ENCODE data around the gene CACNA1F. TPM values are rescaled to one million over a fixed set of nuclear protein-coding genes. Genes with fewer than 3 reads are reported as not detected.

CACNA1F gene
- total RNA-seq, 1 donor from 2014 or later: 3.0 TPM

GRCh38 chrX:49208399-49208798 is 24.7 kb downstream of the CACNA1F start:
- POLR2A ChIA-PET: interaction anchor here (0.7 kb wide), 1 partner anchor 42 kb away, joined by 3 read pairs; no protein-coding TSS in a partner anchor
- ATAC-seq (ENCODE audit: low read depth): no peak
- no peaks in the 10 kb centered on the region for H3K36me3 Mint-ChIP-seq (ENCODE audit: low read depth)
- no peaks in the 10 kb centered on the region for H3K27me3 Mint-ChIP-seq
- H3K9me3 Mint-ChIP-seq: no peaks in the 10 kb centered on the region
- intact Hi-C loops (cut with micrococcal nuclease): no loop called here
- H3K4me3 Mint-ChIP-seq: no peak overlapping the region
- no peaks in the 10 kb centered on the region for H3K4me1 Mint-ChIP-seq
- TF ChIP-seq, protein P1, sequence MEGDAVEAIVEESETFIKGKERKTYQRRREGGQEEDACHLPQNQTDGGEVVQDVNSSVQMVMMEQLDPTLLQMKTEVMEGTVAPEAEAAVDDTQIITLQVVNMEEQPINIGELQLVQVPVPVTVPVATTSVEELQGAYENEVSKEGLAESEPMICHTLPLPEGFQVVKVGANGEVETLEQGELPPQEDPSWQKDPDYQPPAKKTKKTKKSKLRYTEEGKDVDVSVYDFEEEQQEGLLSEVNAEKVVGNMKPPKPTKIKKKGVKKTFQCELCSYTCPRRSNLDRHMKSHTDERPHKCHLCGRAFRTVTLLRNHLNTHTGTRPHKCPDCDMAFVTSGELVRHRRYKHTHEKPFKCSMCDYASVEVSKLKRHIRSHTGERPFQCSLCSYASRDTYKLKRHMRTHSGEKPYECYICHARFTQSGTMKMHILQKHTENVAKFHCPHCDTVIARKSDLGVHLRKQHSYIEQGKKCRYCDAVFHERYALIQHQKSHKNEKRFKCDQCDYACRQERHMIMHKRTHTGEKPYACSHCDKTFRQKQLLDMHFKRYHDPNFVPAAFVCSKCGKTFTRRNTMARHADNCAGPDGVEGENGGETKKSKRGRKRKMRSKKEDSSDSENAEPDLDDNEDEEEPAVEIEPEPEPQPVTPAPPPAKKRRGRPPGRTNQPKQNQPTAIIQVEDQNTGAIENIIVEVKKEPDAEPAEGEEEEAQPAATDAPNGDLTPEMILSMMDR (IDR thresholded peaks at IDR 0.05): no peak
- no peak overlapping the region for H3K27ac Mint-ChIP-seq
- no peak for DNase-seq
- CTCF ChIA-PET: no interaction called here

DNA sequence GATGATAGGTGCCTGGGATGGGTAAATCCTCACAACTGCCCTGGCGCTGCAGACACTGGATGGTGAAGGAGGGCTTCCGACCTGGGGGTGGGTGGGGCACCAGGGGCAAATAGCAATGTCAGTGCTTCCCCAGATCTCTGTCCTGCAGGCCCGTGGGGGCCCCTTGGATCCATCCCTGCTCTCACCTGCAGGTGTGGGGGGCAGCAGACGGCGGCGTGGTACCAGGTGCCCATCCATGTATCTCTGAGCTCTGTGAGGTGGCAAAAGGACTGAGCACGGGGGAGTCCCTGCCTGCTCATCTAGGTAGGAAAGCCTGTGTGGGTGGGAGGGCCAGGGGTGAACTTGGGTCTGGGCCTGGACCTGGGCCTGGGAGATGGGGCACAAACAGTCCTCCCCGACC is 26.6 kb downstream of the CACNA1F start:
- no peaks in the 10 kb centered on the region for H3K27me3 Mint-ChIP-seq
- H3K4me1 Mint-ChIP-seq: no peaks in the 10 kb centered on the region
- CTCF ChIA-PET: no interaction called here
- H3K36me3 Mint-ChIP-seq (ENCODE audit: low read depth): no peaks in the 10 kb centered on the region
- TF ChIP-seq, protein P1 (IDR thresholded peaks at IDR 0.05): no peak
- DNase-seq: no peak
- no peaks in the 10 kb centered on the region for H3K9me3 Mint-ChIP-seq
- ATAC-seq (ENCODE audit: low read depth): no peak
- no peak overlapping the region for H3K27ac Mint-ChIP-seq
- intact Hi-C loops (cut with micrococcal nuclease): no loop called here
- no peak overlapping the region for H3K4me3 Mint-ChIP-seq
- POLR2A ChIA-PET: no interaction called here

DNA sequence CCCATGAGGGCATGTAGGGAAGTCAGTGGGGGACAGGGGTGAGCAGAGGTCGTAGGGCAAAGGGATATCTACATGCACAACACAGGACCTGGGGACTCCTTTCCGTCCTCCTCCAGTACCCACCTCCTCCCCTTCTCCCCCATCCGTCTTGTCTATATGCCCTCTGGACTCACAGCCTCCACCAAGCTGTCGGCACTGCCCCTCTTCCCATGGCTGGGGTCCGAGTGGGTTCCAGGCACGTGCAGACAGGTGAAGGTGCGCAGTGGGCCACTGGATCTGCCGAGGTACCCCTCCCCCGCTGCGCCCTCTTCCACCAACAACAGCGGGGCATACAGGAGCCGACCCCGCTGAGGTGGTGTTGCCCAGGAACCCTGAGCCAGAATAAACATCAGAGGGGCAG is 27.7 kb downstream of the CACNA1F start:
- Mint-ChIP-seq H3K36me3 (ENCODE audit: low read depth) (no peaks in the 10 kb centered on the region), H3K4me1 (peaks cover 3% of the 10 kb centered on the region), H3K27me3 (no peaks in the 10 kb centered on the region), H3K4me3 (no peak overlapping the region), H3K27ac (no peak overlapping the region), H3K9me3 (no peaks in the 10 kb centered on the region)
- ATAC-seq (ENCODE audit: low read depth) (no peak), DNase-seq (no peak)
- ChIA-PET CTCF (no interaction called here), POLR2A (no interaction called here)
- intact Hi-C loops (cut with micrococcal nuclease): no loop called here
- TF ChIP-seq, protein P1 (IDR thresholded peaks at IDR 0.05): no peak

DNA sequence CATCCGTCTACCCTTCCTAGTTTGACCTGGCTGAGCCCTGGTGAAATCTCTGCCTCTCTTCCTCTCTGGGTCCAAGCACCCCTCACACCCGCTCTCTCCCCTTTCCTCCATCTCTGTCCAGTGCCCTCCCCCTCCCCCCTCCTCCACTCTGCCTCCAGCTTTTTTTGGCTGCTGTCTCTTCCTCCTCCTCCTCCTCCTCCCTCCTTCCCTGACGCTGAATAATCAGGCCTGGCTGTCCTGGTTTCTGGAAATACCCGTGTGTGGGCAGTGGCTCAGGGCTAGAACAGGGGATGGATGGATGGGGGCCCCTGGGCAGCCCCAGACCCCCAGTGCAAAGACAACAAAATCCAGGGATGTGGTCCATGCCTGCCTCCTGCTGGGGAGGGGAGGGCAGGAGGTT is 28.4 kb downstream of the CACNA1F start:
- H3K27me3 Mint-ChIP-seq: no peaks in the 10 kb centered on the region
- no peak overlapping the region for H3K27ac Mint-ChIP-seq
- no peak overlapping the region for H3K4me3 Mint-ChIP-seq
- TF ChIP-seq, protein P1 (IDR thresholded peaks at IDR 0.05): no peak
- H3K36me3 Mint-ChIP-seq (ENCODE audit: low read depth): no peaks in the 10 kb centered on the region
- intact Hi-C loops (cut with micrococcal nuclease): no loop called here
- ChIA-PET POLR2A (no interaction called here), CTCF (no interaction called here)
- DNase-seq (no peak), ATAC-seq (ENCODE audit: low read depth) (no peak)
- peaks cover 4% of the 10 kb centered on the region for H3K4me1 Mint-ChIP-seq
- H3K9me3 Mint-ChIP-seq: no peaks in the 10 kb centered on the region

DNA sequence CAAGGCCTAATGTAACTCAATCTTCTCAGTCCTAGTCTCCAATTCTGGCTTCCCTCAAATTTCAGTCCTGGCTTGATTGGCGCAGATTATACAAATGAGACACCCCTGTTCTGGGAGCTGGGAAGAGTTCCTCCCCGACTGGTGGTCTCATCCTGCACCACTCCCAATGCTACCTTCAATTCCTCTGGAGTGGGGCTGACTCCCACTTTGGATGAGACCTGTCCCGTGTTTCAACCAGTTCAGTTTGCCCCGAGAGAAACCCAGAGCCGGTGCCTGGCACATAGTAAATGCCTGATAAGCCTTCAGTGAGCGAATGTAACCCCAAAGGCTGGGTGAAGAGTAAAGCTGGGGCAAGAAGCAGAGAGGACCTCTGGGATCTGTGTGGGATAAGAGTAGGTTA is 29.1 kb downstream of the CACNA1F start:
- no peaks in the 10 kb centered on the region for H3K27me3 Mint-ChIP-seq
- ATAC-seq (ENCODE audit: low read depth) (no peak), DNase-seq (no peak)
- H3K9me3 Mint-ChIP-seq: no peaks in the 10 kb centered on the region
- H3K27ac Mint-ChIP-seq: no peak overlapping the region
- peaks cover 4% of the 10 kb centered on the region for H3K4me1 Mint-ChIP-seq
- intact Hi-C loops (cut with micrococcal nuclease): no loop called here
- TF ChIP-seq, protein P1 (IDR thresholded peaks at IDR 0.05): no peak
- H3K36me3 Mint-ChIP-seq (ENCODE audit: low read depth): no peaks in the 10 kb centered on the region
- ChIA-PET CTCF (no interaction called here), POLR2A (no interaction called here)
- H3K4me3 Mint-ChIP-seq: no peak overlapping the region
